ENCODE data around the gene PRLR. TPM values are rescaled to one million over a fixed set of nuclear protein-coding genes. Genes with fewer than 3 reads are reported as not detected.

PRLR gene
- total RNA-seq (2016; rRNA removed; fragmentation: Illumina TruSeq; extraction: Trizol) (13.3 and 22.2 TPM in 2 replicates), polyA plus RNA-seq (2011; rRNA removed) (7.8 and 12.2 TPM in 2 replicates), polyA minus RNA-seq (2011; rRNA and poly(A)+ RNA removed; ENCODE audit: low replicate concordance) (38.1 TPM in 1 of 2 replicates, not detected in the other), Bru-seq, nascent RNA (percentile 53 among the genes with signal in this experiment), BruChase-seq, experiment 1, labeled RNA remaining after a 6-hour chase (percentile 57 among the genes with signal in this experiment), BruChase-seq, experiment 2, labeled RNA remaining after a 2-hour chase (percentile 51 among the genes with signal in this experiment)
- total RNA-seq (2016; cell fraction: cytosol; rRNA removed; fragmentation: Illumina TruSeq; extraction: Trizol; ENCODE audit: low read depth): 1.4 and 1.9 TPM in 2 replicates
- 14.7 and 22.1 TPM in 2 replicates for total RNA-seq (2016; cell fraction: insoluble cytoplasmic fraction; rRNA removed; fragmentation: Illumina TruSeq; extraction: Trizol)
- 4.3 and 4.4 TPM in 2 replicates for total RNA-seq (2016; cell fraction: membrane; rRNA removed; fragmentation: Illumina TruSeq; extraction: Trizol)
- 18.5 and 19.5 TPM in 2 replicates for total RNA-seq (2016; cell fraction: nucleus; rRNA removed; fragmentation: Illumina TruSeq; extraction: Trizol)
- polyA plus RNA-seq (2011; cell fraction: cytosol; rRNA removed): 6.5 and 6.8 TPM in 2 replicates
- 6.8 and 8.4 TPM in 2 replicates for polyA plus RNA-seq (2011; cell fraction: nucleus; rRNA removed)
- polyA plus RNA-seq (2012): 14.2 and 21.9 TPM in 2 replicates
- polyA plus RNA-seq (2016; cell fraction: cytosol; fragmentation: Illumina TruSeq; extraction: Trizol; ENCODE audit: low read depth): 0.12 and 0.35 TPM in 2 replicates
- polyA plus RNA-seq (2016; cell fraction: insoluble cytoplasmic fraction; fragmentation: Illumina TruSeq; extraction: Trizol; ENCODE audit: low read depth): 5.9 and 6.2 TPM in 2 replicates
- 0.72 and 0.98 TPM in 2 replicates for polyA plus RNA-seq (2016; cell fraction: membrane; fragmentation: Illumina TruSeq; extraction: Trizol; ENCODE audit: low read depth)
- 7.4 and 7.8 TPM in 2 replicates for polyA plus RNA-seq (2016; cell fraction: nucleus; fragmentation: Illumina TruSeq; extraction: Trizol; ENCODE audit: insufficient read depth, low read depth)
- 21.3 and 25.0 TPM in 2 replicates for polyA minus RNA-seq (2011; cell fraction: cytosol; rRNA and poly(A)+ RNA removed)
- polyA minus RNA-seq (2011; cell fraction: nucleus; rRNA and poly(A)+ RNA removed): 27.4 and 36.7 TPM in 2 replicates
- long read RNA-seq, experiment 1, partial matches to known transcripts: 0 of 6 reads
- long read RNA-seq, experiment 1, other reads (novel, unspliced or antisense): 6 of 6 reads
- long read RNA-seq, experiment 2, partial matches to known transcripts: 0 of 4 reads
- long read RNA-seq, experiment 2, other reads (novel, unspliced or antisense): 4 of 4 reads

DNA sequence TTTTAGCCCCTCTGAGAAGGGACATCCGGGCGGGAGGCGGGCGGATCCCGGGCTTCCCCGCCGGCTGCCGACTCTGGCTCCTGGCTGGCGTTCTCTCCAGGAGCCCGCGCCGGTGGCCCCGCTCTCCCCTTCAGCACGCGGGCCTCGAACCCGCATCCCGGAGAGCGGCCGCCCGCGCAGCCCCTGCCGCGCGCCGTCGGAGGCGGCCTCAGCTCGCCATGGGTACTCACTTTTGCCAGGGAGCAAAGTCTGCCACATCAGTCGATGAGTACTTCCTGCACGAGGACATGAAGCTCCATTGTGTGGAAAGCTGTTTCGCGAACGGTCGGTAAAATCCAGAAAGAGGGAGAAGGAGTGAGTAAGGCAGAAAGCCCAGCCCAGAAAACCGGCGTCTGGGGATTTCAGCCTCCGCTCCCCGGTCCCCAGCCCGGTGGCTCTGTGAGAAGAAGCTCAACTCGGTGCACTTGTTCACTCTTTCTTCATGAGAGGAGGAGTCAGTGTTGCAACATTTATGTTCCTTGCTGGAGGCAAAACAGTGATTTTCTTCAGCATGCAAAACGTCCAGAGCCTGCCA lies at the start of gene PRLR:
Gene PRLR, minus strand, starts transcription at position 450 of the 574 bp plus-strand sequence. CDS start 140,867 bp downstream, outside the sequence.
- H3K27ac ChIP-seq (ENCODE audit: extremely low read length, insufficient read depth, low read length): peak within 1 kb of the TSS; percentile 53
- no peaks in the 10 kb centered on the region for H4K20me1 ChIP-seq (ENCODE audit: insufficient read depth, low read length)
- no peaks in the 10 kb centered on the region for H3K36me3 ChIP-seq (replicated peaks in 1 of 2; ENCODE audit: control insufficient read depth in 1 of 2, insufficient read depth in 2 of 2, low read length in 2 of 2)
- under 1% methylated on average over 18 of the region's 42 CpGs for WGBS (ENCODE audit: low lambda C conversion rate)
- peaks cover 28% of the 10 kb centered on the region for H3K4me1 ChIP-seq (ENCODE audit: insufficient read depth, low read length)
- FAIRE-seq: peak; percentile 57
- peak within 1 kb of the TSS; percentile 50; the same call in 1 of the 2 replicates for H3K9ac ChIP-seq (ENCODE audit: insufficient read depth, low read depth, low read length)
- POLR2A ChIA-PET: no interaction called here
- H3K79me2 ChIP-seq (ENCODE audit: insufficient read depth, low read length): no peaks in the 10 kb centered on the region
- peak; percentile 69 for DNase-seq (ENCODE audit: low spot score)
- in situ Hi-C loops (cut with HindIII; ENCODE audit: extremely low pct_ligation_motif_present, low pct_unique_long_range_greater_than_20kb) (loop anchor here (25.0 kb wide), 1 partner anchor 382 kb away; the partner anchor contains the start of gene SPEF2), intact Hi-C loops (cut with micrococcal nuclease; ENCODE audit: unreplicated experiment) (loop anchor here (10.0 kb wide), 1 partner anchor 185 kb away; no protein-coding TSS in a partner anchor)
- H2AFZ ChIP-seq (ENCODE audit: low read length): peak within 1 kb of the TSS; percentile 80
- H3K4me2 ChIP-seq (ENCODE audit: low read depth, low read length): peak within 1 kb of the TSS; percentile 99
- H3K27me3 ChIP-seq (ENCODE audit: control insufficient read depth in 1 of 2, insufficient read depth in 2 of 2, low read length in 2 of 2): no peaks in the 10 kb centered on the region
- no TSS peak for BruUV-seq (replicated peaks)
- H3K4me3 ChIP-seq (replicated peaks in 1 of 3; ENCODE audit: insufficient read depth in 1 of 3, low read depth in 2 of 3, low read length in 3 of 3): peak within 1 kb of the TSS; percentile 39 to 77 (median 64)
- no peaks in the 10 kb centered on the region for H3K9me3 ChIP-seq (ENCODE audit: low read length)
- ATAC-seq: peak; percentile 90
- CTCF ChIA-PET (ENCODE audit: low intra/inter-chr PET ratio, low total read pairs): interaction anchor here (1.3 kb wide), 1 partner anchor 369 kb away, joined by 3 read pairs; no protein-coding TSS in a partner anchor
- TF ChIP-seq ERF (CRISPR knock-in tag; IDR thresholded peaks at IDR 0.05) (peak; percentile 59), KDM1A (CRISPR knock-in tag; IDR thresholded peaks at IDR 0.05) (no peak), NCOA2 (CRISPR knock-in tag; IDR thresholded peaks at IDR 0.05) (0 out of 2 replicates have a peak, but pooled peaks have one; percentile 24), ZNF383 (CRISPR knock-in tag; IDR thresholded peaks at IDR 0.05; ENCODE audit: borderline replicate concordance) (no peak), ZKSCAN5 (CRISPR knock-in tag; IDR thresholded peaks at IDR 0.05) (no peak), HOXA5 (CRISPR knock-in tag; IDR thresholded peaks at IDR 0.05) (no peak)
- TF ChIP-seq, protein P1, sequence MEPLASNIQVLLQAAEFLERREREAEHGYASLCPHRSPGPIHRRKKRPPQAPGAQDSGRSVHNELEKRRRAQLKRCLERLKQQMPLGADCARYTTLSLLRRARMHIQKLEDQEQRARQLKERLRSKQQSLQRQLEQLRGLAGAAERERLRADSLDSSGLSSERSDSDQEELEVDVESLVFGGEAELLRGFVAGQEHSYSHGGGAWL (CRISPR knock-in tag; IDR thresholded peaks at IDR 0.05): 0 out of 2 replicates have a peak, but pooled peaks have one; percentile 48
- TF ChIP-seq, protein P2, sequence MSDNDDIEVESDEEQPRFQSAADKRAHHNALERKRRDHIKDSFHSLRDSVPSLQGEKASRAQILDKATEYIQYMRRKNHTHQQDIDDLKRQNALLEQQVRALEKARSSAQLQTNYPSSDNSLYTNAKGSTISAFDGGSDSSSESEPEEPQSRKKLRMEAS (IDR thresholded peaks at IDR 0.05): peak; percentile 92
- TF ChIP-seq, protein P3, sequence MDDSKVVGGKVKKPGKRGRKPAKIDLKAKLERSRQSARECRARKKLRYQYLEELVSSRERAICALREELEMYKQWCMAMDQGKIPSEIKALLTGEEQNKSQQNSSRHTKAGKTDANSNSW (CRISPR knock-in tag; IDR thresholded peaks at IDR 0.05; ENCODE audit: borderline replicate concordance): no peak
- TF ChIP-seq, protein P4, sequence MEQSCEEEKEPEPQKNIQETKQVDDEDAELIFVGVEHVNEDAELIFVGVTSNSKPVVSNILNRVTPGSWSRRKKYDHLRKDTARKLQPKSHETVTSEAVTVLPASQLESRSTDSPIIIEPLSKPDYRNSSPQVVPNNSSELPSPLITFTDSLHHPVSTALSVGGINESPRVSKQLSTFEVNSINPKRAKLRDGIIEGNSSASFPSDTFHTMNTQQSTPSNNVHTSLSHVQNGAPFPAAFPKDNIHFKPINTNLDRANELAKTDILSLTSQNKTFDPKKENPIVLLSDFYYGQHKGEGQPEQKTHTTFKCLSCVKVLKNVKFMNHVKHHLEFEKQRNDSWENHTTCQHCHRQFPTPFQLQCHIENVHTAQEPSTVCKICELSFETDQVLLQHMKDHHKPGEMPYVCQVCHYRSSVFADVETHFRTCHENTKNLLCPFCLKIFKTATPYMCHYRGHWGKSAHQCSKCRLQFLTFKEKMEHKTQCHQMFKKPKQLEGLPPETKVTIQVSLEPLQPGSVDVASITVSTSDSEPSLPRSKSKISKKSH (CRISPR knock-in tag; IDR thresholded peaks at IDR 0.05; ENCODE audit: borderline replicate concordance): no peak
- TF ChIP-seq, protein P5, sequence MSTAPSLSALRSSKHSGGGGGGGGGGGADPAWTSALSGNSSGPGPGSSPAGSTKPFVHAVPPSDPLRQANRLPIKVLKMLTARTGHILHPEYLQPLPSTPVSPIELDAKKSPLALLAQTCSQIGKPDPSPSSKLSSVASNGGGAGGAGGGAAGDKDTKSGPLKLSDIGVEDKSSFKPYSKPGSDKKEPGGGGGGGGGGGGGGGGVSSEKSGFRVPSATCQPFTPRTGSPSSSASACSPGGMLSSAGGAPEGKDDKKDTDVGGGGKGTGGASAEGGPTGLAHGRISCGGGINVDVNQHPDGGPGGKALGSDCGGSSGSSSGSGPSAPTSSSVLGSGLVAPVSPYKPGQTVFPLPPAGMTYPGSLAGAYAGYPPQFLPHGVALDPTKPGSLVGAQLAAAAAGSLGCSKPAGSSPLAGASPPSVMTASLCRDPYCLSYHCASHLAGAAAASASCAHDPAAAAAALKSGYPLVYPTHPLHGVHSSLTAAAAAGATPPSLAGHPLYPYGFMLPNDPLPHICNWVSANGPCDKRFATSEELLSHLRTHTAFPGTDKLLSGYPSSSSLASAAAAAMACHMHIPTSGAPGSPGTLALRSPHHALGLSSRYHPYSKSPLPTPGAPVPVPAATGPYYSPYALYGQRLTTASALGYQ (CRISPR knock-in tag; IDR thresholded peaks at IDR 0.05): no peak
- TF ChIP-seq, protein P6, sequence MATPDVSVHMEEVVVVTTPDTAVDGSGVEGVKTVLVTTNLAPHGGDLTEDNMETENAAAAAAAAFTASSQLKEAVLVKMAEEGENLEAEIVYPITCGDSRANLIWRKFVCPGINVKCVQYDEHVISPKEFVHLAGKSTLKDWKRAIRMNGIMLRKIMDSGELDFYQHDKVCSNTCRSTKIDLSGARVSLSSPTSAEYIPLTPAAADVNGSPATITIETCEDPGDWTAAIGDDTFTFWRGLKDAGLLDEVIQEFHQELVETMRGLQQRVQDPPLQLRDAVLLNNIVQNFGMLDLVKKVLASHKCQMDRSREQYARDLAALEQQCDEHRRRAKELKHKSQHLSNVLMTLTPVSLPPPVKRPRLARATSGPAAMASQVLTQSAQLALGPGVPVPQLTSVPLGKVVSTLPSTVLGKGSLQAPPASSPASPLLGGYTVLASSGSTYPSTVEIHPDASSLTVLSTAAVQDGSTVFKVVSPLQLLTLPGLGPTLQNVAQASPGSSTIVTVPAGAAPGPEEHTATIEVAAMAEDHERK (CRISPR knock-in tag; IDR thresholded peaks at IDR 0.05; ENCODE audit: low read depth): no peak
